ENCODE measurements around the gene MTHFD1L.

- TF ChIP-seq CTCF (conservative IDR thresholded peaks at IDR 0.05) (no peak), ZFX (IDR thresholded peaks at IDR 0.05) (no peak)
Observed at GRCh38 chr6:151119823-151120524, 254.5 kb downstream of the MTHFD1L start.

All from C4-2B (cell line).